Kidney (tissue), 14 donors: Measurements from ENCODE around the gene TMEM273. TPM values are rescaled to one million over a fixed set of nuclear protein-coding genes. Genes with fewer than 3 reads are reported as not detected.

Source experiments
- DNase-seq, 5 donors: peaks; one replicate each; pipeline ENCODE4 v3.0.0-alpha.2; 2013 to 2020
- FAIRE-seq: peaks from 2 replicates; lab custom pipeline; 2012; peaks lifted over from hg19 to GRCh38; lab: Jason Lieb, UNC
- H3K27ac ChIP-seq, 2 donors: one replicate each; pipeline ENCODE4 v1.7.0; 2013; ENCODE audit warnings: low read depth in 2 of 2, low read length in 2 of 2, inconsistent platforms in 1 of 2
- H3K27me3 ChIP-seq: one replicate; pipeline ENCODE4 v1.7.1; 2013; ENCODE audit warnings: low read length, inconsistent platforms; ENCODE audit not compliant: control insufficient read depth, insufficient read depth
- H3K36me3 ChIP-seq, 3 donors: one replicate each; pipeline versions ENCODE4 v1.7.0 to v1.7.1; 2013; ENCODE audit warnings: low read length in 3 of 3, control low read depth in 1 of 3, inconsistent platforms in 1 of 3; ENCODE audit not compliant: insufficient read depth in 3 of 3, control insufficient read depth in 2 of 3
- H3K4me1 ChIP-seq, 3 donors: one replicate each; pipeline versions ENCODE4 v1.7.0 to v1.7.1; 2013; ENCODE audit warnings: low read length in 3 of 3, inconsistent platforms in 1 of 3, low read depth in 1 of 3; ENCODE audit not compliant: control insufficient read depth in 2 of 3, insufficient read depth in 2 of 3
- H3K4me3 ChIP-seq, 3 donors: one replicate each; pipeline versions ENCODE4 v1.7.0 to v1.8.1; 2013; ENCODE audit warnings: low read length in 3 of 3, control low read depth in 1 of 3, inconsistent platforms in 1 of 3
- H3K9ac ChIP-seq, 3 donors: one replicate each; pipeline versions ENCODE4 v1.7.0 to v1.7.1; 2013; ENCODE audit warnings: low read length in 3 of 3, control low read depth in 1 of 3, inconsistent platforms in 1 of 3
- H3K9me3 ChIP-seq, 3 donors: one replicate each; pipeline versions ENCODE4 v1.7.0 to v1.7.1; 2013; ENCODE audit warnings: low read length in 3 of 3, control low read depth in 1 of 3, inconsistent platforms in 1 of 3; ENCODE audit not compliant: control insufficient read depth in 2 of 3, insufficient read depth in 1 of 3
- intact Hi-C: fragments of 100-400 bp; cut with DNase I; formaldehyde crosslinking; loops from one replicate; pipeline ENCODE4 v1.11.1; 2022
- polyA plus RNA-seq: library from polyadenylated mRNA; stranded (reverse); fragments of 350-450 nt; fragmentation: Illumina TruSeq; extraction: RNeasy Lipid Tissue Mini Kit (QIAGEN cat#74804); gene quantifications from one replicate; pipeline ENCODE4 v1.2.3, GENCODE V29; 2014; ENCODE audit warnings: low read depth, low replicate concordance; ENCODE audit not compliant: insufficient read depth
- total RNA-seq: library from RNA; stranded (reverse); fragmentation: NEBNext Ultra II Directional; extraction: Animal tissue kit (Norgen Biotek cat#: 25700); gene quantifications from one replicate; pipeline ENCODE4 v1.2.1, GENCODE V29; 2021
- TF ChIP-seq, protein P1 (sequence below): IDR thresholded peaks from 3 replicates; pipeline ENCODE4 v1.5.1; 2012; ENCODE audit warnings: mild to moderate bottlenecking, moderate library complexity, borderline replicate concordance; ENCODE audit not compliant: insufficient read depth; ENCODE audit errors: extremely low read depth
- donor health status: control.
- donor health status: control.
- donor health status: control.
- donor health status: control.
- donor health status: control.
- donor health status: DM: yes; HTN: yes; CAD: no.
- donor health status: Normal renal cell carcinoma (clear cell type).

Gene TMEM273
- total and polyA plus RNA-seq, 2 donors from 2014 or later = 3.2 to 16.8 TPM

DNA sequence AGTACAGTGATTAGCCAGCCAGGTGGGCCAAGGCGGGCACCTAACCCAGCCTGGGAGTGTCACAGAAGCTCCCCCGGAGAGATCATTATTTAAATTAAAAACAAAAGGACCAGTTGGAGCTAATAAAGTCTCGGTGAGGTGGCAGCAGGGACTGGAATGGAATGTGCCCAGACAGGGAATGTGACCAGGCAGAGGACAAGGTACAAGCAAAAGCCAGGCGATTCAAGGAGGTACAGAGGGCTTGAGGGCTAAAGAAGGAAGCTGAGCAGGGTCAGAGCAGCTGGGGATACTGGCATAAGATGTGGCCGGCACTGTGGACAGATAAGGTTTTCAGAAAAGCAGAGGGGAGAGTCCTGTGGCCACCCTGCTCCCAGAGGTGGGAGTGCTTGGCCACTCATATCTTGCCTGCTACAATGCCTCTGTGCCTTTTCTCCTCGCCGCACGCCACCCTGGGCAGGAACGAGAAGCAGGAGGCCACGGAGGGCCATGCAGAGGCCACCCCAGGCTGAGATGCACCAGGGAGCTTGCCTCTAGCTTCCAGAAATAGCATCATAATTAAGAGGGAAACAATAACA is 13.2 kb downstream of the TMEM273 start:
- Histone ChIP-seq H3K9ac (no peak overlapping the region), H3K27me3 (no peaks in the 10 kb centered on the region), H3K36me3 (no peaks in the 10 kb centered on the region), H3K4me1 (peaks cover 0 to 7% (median 4%) of the 10 kb centered on the region in 3 donors), H3K27ac (no peak overlapping the region), H3K9me3 (no peaks in the 10 kb centered on the region), H3K4me3 (no peak overlapping the region)
- TF ChIP-seq, protein P1, sequence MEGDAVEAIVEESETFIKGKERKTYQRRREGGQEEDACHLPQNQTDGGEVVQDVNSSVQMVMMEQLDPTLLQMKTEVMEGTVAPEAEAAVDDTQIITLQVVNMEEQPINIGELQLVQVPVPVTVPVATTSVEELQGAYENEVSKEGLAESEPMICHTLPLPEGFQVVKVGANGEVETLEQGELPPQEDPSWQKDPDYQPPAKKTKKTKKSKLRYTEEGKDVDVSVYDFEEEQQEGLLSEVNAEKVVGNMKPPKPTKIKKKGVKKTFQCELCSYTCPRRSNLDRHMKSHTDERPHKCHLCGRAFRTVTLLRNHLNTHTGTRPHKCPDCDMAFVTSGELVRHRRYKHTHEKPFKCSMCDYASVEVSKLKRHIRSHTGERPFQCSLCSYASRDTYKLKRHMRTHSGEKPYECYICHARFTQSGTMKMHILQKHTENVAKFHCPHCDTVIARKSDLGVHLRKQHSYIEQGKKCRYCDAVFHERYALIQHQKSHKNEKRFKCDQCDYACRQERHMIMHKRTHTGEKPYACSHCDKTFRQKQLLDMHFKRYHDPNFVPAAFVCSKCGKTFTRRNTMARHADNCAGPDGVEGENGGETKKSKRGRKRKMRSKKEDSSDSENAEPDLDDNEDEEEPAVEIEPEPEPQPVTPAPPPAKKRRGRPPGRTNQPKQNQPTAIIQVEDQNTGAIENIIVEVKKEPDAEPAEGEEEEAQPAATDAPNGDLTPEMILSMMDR = no peak
- intact Hi-C loops = no loop called here
- no peak for FAIRE-seq
- peak in 1 of 5 donors; percentile 31 for DNase-seq

DNA sequence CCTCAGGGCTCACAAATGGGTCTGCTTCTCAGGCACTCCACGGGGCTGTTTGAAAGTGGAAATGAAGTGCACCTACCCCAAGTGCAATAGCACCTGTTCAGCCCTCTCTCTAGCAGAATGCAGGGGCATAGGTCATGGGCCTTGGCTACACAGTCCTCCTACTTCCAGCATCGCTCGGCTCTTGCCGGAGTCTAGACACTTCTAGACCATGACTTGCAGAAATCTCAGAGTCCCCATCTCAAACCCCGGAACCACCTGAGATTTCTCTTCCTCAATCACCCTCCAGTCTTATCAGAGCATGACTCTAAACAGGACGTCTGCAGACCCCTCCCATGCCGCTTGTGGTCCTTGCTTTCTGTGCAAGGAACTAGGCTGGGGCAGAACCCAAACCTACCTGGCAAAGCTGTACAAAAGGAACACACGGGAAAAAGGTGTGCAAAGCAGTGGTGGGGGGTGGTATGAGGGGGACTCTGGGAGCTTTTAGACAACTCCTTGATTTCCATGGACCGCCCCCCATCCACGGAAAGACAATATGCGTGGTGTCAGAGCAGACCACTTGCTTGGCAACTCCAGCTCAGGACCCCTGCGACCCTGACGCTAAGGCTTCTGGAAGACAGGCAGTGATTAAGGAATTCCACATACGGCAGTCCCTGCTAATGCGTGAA is 13.8 kb downstream of the TMEM273 start:
- H3K9me3 ChIP-seq = no peaks in the 10 kb centered on the region
- DNase-seq = no peak
- no peak overlapping the region for H3K27ac ChIP-seq
- TF ChIP-seq, protein P1 = no peak
- H3K27me3 ChIP-seq = no peaks in the 10 kb centered on the region
- intact Hi-C loops = no loop called here
- peaks cover 0 to 7% (median 4%) of the 10 kb centered on the region in 3 donors for H3K4me1 ChIP-seq
- no peaks in the 10 kb centered on the region for H3K36me3 ChIP-seq
- no peak overlapping the region for H3K4me3 ChIP-seq
- no peak overlapping the region for H3K9ac ChIP-seq
- FAIRE-seq = no peak

DNA sequence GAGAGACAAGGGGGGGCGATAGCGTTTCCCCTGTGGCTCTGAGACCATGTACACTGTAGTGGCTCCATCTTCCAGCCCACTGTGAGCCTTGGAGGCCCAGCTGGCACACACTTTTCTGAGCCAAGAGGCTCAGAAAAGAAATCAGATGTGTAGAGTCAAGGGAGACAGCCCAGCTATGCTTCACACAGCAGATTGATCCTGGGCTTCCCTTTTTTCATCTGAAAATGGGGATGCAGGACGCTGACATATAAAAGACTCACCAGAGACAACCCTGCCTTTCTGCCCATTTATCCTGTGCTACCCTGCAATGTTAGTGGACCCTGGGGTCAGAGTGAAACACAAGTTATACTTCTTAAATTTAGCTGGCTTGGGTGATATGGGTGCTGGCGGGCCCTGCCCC is 14.3 kb downstream of the TMEM273 start:
- TF ChIP-seq, protein P1 = no peak
- Histone ChIP-seq H3K9ac (no peak overlapping the region), H3K4me1 (peaks cover 0 to 7% (median 4%) of the 10 kb centered on the region in 3 donors), H3K27ac (no peak overlapping the region), H3K4me3 (no peak overlapping the region), H3K36me3 (no peaks in the 10 kb centered on the region), H3K9me3 (no peaks in the 10 kb centered on the region), H3K27me3 (no peaks in the 10 kb centered on the region)
- FAIRE-seq = no peak
- no peak for DNase-seq
- intact Hi-C loops = no loop called here
